ENCODE data around the gene ALDH3A2. TPM values are rescaled to one million over a fixed set of nuclear protein-coding genes. Genes with fewer than 3 reads are reported as not detected.

The ALDH3A2 gene
- total and polyA plus RNA-seq, 2 of the 8 experiments (the other 6 are each of a cell fraction or from before 2014, with no cell fraction given): 20.6 to 72.9 TPM

GRCh38 chr17:19725486-19725885, 76.9 kb downstream of the ALDH3A2 start:
- no peaks in the 10 kb centered on the region for H3K79me1 ChIP-seq (ENCODE audit: low read depth, low read length)
- no peak overlapping the region for H2BK15ac ChIP-seq (ENCODE audit: low read length)
- POLR2A ChIA-PET (ENCODE audit: partially characterized antibody): no interaction called here
- no peaks in the 10 kb centered on the region; a peak in 1 of 7 replicates for H3K4me1 ChIP-seq (replicated peaks in 1 of 4; ENCODE audit: control insufficient read depth in 3 of 4, insufficient read depth in 4 of 4, low read length in 3 of 4)
- H3K4me2 ChIP-seq (ENCODE audit: insufficient read depth in 1 of 2, low read depth in 2 of 2, low read length in 2 of 2): no peak overlapping the region
- no peak overlapping the region for H2BK12ac ChIP-seq (ENCODE audit: low read depth, low read length)
- no peak overlapping the region for H3K18ac ChIP-seq (ENCODE audit: extremely low read depth, low read length)
- no peak overlapping the region for H2AK5ac ChIP-seq (ENCODE audit: low read depth, low read length)
- H3K27me3 ChIP-seq (replicated peaks in 1 of 4; ENCODE audit: control insufficient read depth in 3 of 4, extremely low read depth in 1 of 4, insufficient read depth in 3 of 4, low read length in 3 of 4): no peaks in the 10 kb centered on the region
- no peak overlapping the region for H4K8ac ChIP-seq (ENCODE audit: extremely low read depth, insufficient read depth, low read length)
- no peak overlapping the region for H3K27ac ChIP-seq (ENCODE audit: low read depth, low read length)
- H3K4ac ChIP-seq (replicated peaks; ENCODE audit: insufficient read length, low read depth, low read length): no peak overlapping the region
- no peak overlapping the region for H3K14ac ChIP-seq (ENCODE audit: insufficient read length)
- H3K23me2 ChIP-seq (ENCODE audit: low read depth, low read length): no peaks in the 10 kb centered on the region
- H3K79me2 ChIP-seq (ENCODE audit: control insufficient read depth in 1 of 2, insufficient read depth in 2 of 2, low read length in 2 of 2): no peaks in the 10 kb centered on the region
- DNase-seq (ENCODE audit: low read depth in 1 of 2, low spot score in 2 of 2): no peak
- FAIRE-seq: no peak
- 93% methylated on average over 5 of the region's 5 CpGs; no CpG with 5 or more reads in 1 of the 2 experiments for WGBS, 2 experiments (ENCODE audit: extremely low coverage in 1 of 2, insufficient coverage in 1 of 2, insufficient read length in 1 of 2, insufficient replicate concordance in 2 of 2, low coverage in 1 of 2, low lambda C conversion rate in 2 of 2, missing lambda C conversion rate in 1 of 2)
- H2BK120ac ChIP-seq (replicated peaks; ENCODE audit: low read depth, low read length): no peak overlapping the region
- TF ChIP-seq BRCA1 (IDR thresholded peaks at IDR 0.05; ENCODE audit: low read depth, low read length): no peak
- TF ChIP-seq KDM1A (IDR thresholded peaks at IDR 0.05; ENCODE audit: borderline replicate concordance, low read length): no peak
- no peak for TF ChIP-seq JUND (IDR thresholded peaks at IDR 0.05; ENCODE audit: low read length)
- no peak for TF ChIP-seq TBP (IDR thresholded peaks at IDR 0.05; ENCODE audit: low read depth, low read length)
- no peak for TF ChIP-seq NRF1 (IDR thresholded peaks at IDR 0.05; ENCODE audit: low read depth, low read length)
- no peaks in the 10 kb centered on the region for H3K9me3 ChIP-seq (ENCODE audit: insufficient read depth in 2 of 2, low read depth in 1 of 2, low read length in 1 of 2)
- no peak overlapping the region for H2AFZ ChIP-seq (ENCODE audit: low read length)
- H3K23ac ChIP-seq (ENCODE audit: insufficient read length): no peak overlapping the region
- H4K5ac ChIP-seq (ENCODE audit: insufficient read length, low read depth, low read length): no peak overlapping the region
- H2BK20ac ChIP-seq (ENCODE audit: low read length): no peak overlapping the region
- H3K4me3 ChIP-seq (ENCODE audit: extremely low read depth in 1 of 4, insufficient read depth in 2 of 4, low read depth in 3 of 4, low read length in 4 of 4): no peak overlapping the region
- no peaks in the 10 kb centered on the region for H4K20me1 ChIP-seq (replicated peaks in 1 of 2; ENCODE audit: control insufficient read depth in 1 of 2, insufficient read depth in 2 of 2, low read length in 2 of 2)
- no peak overlapping the region for H4K91ac ChIP-seq (replicated peaks; ENCODE audit: insufficient read length, low read length)
- H3K36me3 ChIP-seq (ENCODE audit: control insufficient read depth in 2 of 4, insufficient read depth in 4 of 4, low read length in 3 of 4): no peaks in the 10 kb centered on the region
- H3K9ac ChIP-seq (replicated peaks in 1 of 4; ENCODE audit: extremely low read depth in 1 of 4, low read depth in 3 of 4, low read length in 3 of 4): no peak overlapping the region
- no peak overlapping the region for H2BK5ac ChIP-seq (ENCODE audit: low read depth, low read length)
- CTCF ChIA-PET (ENCODE audit: partially characterized antibody): no interaction called here
- H3K56ac ChIP-seq (replicated peaks; ENCODE audit: insufficient read length, low read depth, low read length): no peak overlapping the region

Data from H1 (cell line).